ENCODE data around the gene KRT82. TPM values are rescaled to one million over a fixed set of nuclear protein-coding genes. Genes with fewer than 3 reads are reported as not detected.

KRT82 gene
- total and polyA plus RNA-seq, 2 experiments from 2014 or later = not detected

DNA sequence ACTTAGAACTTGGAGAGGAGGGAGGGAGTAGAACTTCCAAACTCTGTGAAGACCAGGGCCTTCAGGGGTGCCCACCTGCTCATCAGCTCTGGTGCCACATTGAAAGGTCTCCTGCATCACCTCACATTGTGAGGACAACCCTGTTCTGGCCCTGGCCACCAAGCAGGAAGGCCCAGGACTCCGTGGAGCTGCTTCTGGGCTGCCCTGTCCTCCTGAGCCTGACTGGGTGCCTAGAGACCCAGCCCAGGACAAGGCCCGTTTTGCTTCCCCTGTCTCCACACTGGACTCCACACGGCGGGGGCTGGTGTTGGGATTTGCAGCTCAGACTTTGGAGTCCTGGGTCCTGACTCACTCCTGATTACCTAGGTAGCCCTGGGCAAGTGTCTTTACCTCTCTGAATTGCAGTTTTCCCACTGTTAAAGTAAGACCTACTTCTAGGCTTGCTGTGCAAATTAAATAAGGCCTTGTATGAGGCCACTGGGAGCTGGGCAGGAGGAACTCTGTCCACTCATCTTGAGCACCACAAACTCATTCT is 12.5 kb upstream of the KRT82 start:
- H3K9me2 ChIP-seq (ENCODE audit: insufficient read depth) = 0 out of 2 replicates have a peak, but pooled peaks cover 3% of the 10 kb centered on the region
- no peaks in the 10 kb centered on the region for H3K36me3 ChIP-seq (ENCODE audit: insufficient read depth)
- H4K20me1 ChIP-seq (replicated peaks; ENCODE audit: insufficient read depth) = no peaks in the 10 kb centered on the region
- no peak overlapping the region for H3K27ac ChIP-seq (ENCODE audit: low read depth)
- no peak overlapping the region for H3K4me2 ChIP-seq
- H2AFZ ChIP-seq = no peak overlapping the region
- no peaks in the 10 kb centered on the region for H3K4me1 ChIP-seq (ENCODE audit: insufficient read depth)
- no peak overlapping the region for H3K4me3 ChIP-seq
- H3K4me3 Mint-ChIP-seq = no peak overlapping the region
- H3K27ac Mint-ChIP-seq = no peak overlapping the region
- no peaks in the 10 kb centered on the region for H3K79me2 ChIP-seq (replicated peaks; ENCODE audit: insufficient read depth)
- DNase-seq (ENCODE audit: low spot score) (no peak), ATAC-seq (no peak)
- H3K4me1 Mint-ChIP-seq = peaks cover 9% of the 10 kb centered on the region
- H3K9me3 Mint-ChIP-seq = no peaks in the 10 kb centered on the region; the same call in 2 of the 3 replicates
- no peaks in the 10 kb centered on the region for H3K36me3 Mint-ChIP-seq (ENCODE audit: low read depth)
- peaks cover 2% of the 10 kb centered on the region for H3K27me3 Mint-ChIP-seq (ENCODE audit: insufficient read depth, low read depth, poor library complexity)
- H3F3A ChIP-seq (replicated peaks; ENCODE audit: low read depth) = no peaks in the 10 kb centered on the region
- TF ChIP-seq ETS1 (IDR thresholded peaks at IDR 0.05) (no peak), ZNF114 (CRISPR knock-in tag; IDR thresholded peaks at IDR 0.05) (no peak), CREB1 (CRISPR knock-in tag; IDR thresholded peaks at IDR 0.05; ENCODE audit: low read depth) (no peak), CTCF (conservative IDR thresholded peaks at IDR 0.05; ENCODE audit: low read depth in 2 of 2) (no peak), JUNB (IDR thresholded peaks at IDR 0.05; ENCODE audit: unreplicated experiment) (no peak), EZH2 (IDR thresholded peaks at IDR 0.05; ENCODE audit: low read depth, unreplicated experiment) (no peak), STAT1 (IDR thresholded peaks at IDR 0.05; ENCODE audit: unreplicated experiment) (no peak)
- no peaks in the 10 kb centered on the region for H3K27me3 ChIP-seq (ENCODE audit: insufficient read depth)

- no peak overlapping the region for H3K27ac Mint-ChIP-seq
- no peaks in the 10 kb centered on the region for H3K36me3 Mint-ChIP-seq (ENCODE audit: low read depth)
- Histone ChIP-seq H3K4me3 (no peak overlapping the region), H3K9me2 (ENCODE audit: insufficient read depth) (0 out of 2 replicates have a peak, but pooled peaks cover 3% of the 10 kb centered on the region), H4K20me1 (replicated peaks; ENCODE audit: insufficient read depth) (no peaks in the 10 kb centered on the region), H3K27ac (ENCODE audit: low read depth) (no peak overlapping the region), H3K27me3 (ENCODE audit: insufficient read depth) (no peaks in the 10 kb centered on the region), H2AFZ (no peak overlapping the region), H3K79me2 (replicated peaks; ENCODE audit: insufficient read depth) (no peaks in the 10 kb centered on the region), H3K4me1 (ENCODE audit: insufficient read depth) (no peaks in the 10 kb centered on the region), H3K36me3 (ENCODE audit: insufficient read depth) (no peaks in the 10 kb centered on the region), H3F3A (replicated peaks; ENCODE audit: low read depth) (no peaks in the 10 kb centered on the region), H3K4me2 (no peak overlapping the region)
- no peak for DNase-seq (ENCODE audit: low spot score)
- H3K4me1 Mint-ChIP-seq = peaks cover 4% of the 10 kb centered on the region; the same call in 1 of the 3 replicates
- no peak overlapping the region for H3K4me3 Mint-ChIP-seq
- H3K9me3 Mint-ChIP-seq = no peaks in the 10 kb centered on the region; the same call in 2 of the 3 replicates
- no peak for ATAC-seq
- H3K27me3 Mint-ChIP-seq (ENCODE audit: insufficient read depth, low read depth, poor library complexity) = no peaks in the 10 kb centered on the region
- TF ChIP-seq JUNB (IDR thresholded peaks at IDR 0.05; ENCODE audit: unreplicated experiment) (no peak), EZH2phosphoT487 (IDR thresholded peaks at IDR 0.05; ENCODE audit: unreplicated experiment) (no peak), ZNF331 (CRISPR knock-in tag; IDR thresholded peaks at IDR 0.05; ENCODE audit: low read depth) (no peak), EZH2 (IDR thresholded peaks at IDR 0.05; ENCODE audit: low read depth, unreplicated experiment) (no peak)
- TF ChIP-seq, protein P1, sequence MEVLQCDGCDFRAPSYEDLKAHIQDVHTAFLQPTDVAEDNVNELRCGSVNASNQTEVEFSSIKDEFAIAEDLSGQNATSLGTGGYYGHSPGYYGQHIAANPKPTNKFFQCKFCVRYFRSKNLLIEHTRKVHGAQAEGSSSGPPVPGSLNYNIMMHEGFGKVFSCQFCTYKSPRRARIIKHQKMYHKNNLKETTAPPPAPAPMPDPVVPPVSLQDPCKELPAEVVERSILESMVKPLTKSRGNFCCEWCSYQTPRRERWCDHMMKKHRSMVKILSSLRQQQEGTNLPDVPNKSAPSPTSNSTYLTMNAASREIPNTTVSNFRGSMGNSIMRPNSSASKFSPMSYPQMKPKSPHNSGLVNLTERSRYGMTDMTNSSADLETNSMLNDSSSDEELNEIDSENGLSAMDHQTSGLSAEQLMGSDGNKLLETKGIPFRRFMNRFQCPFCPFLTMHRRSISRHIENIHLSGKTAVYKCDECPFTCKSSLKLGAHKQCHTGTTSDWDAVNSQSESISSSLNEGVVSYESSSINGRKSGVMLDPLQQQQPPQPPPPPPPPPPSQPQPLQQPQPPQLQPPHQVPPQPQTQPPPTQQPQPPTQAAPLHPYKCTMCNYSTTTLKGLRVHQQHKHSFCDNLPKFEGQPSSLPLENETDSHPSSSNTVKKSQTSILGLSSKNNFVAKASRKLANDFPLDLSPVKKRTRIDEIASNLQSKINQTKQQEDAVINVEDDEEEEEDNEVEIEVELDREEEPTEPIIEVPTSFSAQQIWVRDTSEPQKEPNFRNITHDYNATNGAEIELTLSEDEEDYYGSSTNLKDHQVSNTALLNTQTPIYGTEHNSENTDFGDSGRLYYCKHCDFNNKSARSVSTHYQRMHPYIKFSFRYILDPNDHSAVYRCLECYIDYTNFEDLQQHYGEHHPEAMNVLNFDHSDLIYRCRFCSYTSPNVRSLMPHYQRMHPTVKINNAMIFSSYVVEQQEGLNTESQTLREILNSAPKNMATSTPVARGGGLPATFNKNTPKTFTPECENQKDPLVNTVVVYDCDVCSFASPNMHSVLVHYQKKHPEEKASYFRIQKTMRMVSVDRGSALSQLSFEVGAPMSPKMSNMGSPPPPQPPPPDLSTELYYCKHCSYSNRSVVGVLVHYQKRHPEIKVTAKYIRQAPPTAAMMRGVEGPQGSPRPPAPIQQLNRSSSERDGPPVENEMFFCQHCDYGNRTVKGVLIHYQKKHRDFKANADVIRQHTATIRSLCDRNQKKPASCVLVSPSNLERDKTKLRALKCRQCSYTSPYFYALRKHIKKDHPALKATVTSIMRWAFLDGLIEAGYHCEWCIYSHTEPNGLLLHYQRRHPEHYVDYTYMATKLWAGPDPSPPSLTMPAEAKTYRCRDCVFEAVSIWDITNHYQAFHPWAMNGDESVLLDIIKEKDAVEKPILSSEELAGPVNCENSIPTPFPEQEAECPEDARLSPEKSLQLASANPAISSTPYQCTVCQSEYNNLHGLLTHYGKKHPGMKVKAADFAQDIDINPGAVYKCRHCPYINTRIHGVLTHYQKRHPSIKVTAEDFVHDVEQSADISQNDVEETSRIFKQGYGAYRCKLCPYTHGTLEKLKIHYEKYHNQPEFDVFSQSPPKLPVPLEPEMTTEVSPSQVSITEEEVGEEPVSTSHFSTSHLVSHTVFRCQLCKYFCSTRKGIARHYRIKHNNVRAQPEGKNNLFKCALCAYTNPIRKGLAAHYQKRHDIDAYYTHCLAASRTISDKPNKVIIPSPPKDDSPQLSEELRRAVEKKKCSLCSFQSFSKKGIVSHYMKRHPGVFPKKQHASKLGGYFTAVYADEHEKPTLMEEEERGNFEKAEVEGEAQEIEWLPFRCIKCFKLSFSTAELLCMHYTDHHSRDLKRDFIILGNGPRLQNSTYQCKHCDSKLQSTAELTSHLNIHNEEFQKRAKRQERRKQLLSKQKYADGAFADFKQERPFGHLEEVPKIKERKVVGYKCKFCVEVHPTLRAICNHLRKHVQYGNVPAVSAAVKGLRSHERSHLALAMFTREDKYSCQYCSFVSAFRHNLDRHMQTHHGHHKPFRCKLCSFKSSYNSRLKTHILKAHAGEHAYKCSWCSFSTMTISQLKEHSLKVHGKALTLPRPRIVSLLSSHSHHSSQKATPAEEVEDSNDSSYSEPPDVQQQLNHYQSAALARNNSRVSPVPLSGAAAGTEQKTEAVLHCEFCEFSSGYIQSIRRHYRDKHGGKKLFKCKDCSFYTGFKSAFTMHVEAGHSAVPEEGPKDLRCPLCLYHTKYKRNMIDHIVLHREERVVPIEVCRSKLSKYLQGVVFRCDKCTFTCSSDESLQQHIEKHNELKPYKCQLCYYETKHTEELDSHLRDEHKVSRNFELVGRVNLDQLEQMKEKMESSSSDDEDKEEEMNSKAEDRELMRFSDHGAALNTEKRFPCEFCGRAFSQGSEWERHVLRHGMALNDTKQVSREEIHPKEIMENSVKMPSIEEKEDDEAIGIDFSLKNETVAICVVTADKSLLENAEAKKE (CRISPR knock-in tag; IDR thresholded peaks at IDR 0.05) = no peak
Measured at GRCh38 chr12:52417740-52418139, 11.6 kb upstream of the KRT82 start.
